ENCODE data around the gene PPME1.

PPME1 gene

DNA sequence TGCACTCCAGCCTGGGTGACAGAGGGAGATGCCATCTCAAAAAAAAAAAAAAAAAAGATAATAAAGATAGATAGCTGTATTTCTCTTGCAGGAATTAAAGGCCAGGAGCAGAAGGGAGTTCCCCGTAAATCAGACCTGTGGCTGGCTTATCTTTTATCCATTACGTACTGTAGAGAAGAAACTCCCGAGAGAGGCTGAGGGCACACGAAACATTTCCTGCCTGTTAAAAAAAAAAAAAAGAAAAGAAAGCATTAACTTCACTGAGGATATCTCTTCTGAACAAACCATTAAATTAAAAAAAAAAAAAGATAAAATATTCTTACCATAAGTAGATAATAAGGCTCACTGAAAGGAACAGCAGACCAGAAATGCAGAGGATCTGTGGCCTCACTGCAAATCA is 117.8 kb downstream of the PPME1 start:
- H3K27ac ChIP-seq = no peak overlapping the region
- TF ChIP-seq ZFX (IDR thresholded peaks at IDR 0.05; ENCODE audit: borderline replicate concordance) = no peak
- TF ChIP-seq, protein P1, sequence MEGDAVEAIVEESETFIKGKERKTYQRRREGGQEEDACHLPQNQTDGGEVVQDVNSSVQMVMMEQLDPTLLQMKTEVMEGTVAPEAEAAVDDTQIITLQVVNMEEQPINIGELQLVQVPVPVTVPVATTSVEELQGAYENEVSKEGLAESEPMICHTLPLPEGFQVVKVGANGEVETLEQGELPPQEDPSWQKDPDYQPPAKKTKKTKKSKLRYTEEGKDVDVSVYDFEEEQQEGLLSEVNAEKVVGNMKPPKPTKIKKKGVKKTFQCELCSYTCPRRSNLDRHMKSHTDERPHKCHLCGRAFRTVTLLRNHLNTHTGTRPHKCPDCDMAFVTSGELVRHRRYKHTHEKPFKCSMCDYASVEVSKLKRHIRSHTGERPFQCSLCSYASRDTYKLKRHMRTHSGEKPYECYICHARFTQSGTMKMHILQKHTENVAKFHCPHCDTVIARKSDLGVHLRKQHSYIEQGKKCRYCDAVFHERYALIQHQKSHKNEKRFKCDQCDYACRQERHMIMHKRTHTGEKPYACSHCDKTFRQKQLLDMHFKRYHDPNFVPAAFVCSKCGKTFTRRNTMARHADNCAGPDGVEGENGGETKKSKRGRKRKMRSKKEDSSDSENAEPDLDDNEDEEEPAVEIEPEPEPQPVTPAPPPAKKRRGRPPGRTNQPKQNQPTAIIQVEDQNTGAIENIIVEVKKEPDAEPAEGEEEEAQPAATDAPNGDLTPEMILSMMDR (IDR thresholded peaks at IDR 0.05) = no peak

DNA sequence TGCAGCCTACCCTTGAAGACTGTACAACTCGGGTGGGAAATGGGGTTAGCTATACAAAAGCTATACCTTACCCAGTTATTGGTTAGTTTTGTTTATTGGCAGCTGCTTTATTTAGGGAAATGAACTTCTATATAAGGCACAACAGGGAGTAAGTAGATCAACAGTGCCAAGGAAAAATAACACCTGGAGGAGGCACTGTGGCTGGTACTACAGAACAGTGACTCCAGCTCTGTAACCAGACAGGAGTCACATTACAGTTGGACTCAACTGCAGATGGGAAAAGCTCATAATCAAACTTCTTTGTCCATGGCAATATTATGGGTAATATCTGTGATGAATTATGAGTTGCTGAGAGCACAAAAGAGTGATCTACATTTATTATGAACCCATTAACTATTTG is 126.4 kb downstream of the PPME1 start:
- no peak for TF ChIP-seq ZFX (IDR thresholded peaks at IDR 0.05; ENCODE audit: borderline replicate concordance)
- TF ChIP-seq, protein P1 (IDR thresholded peaks at IDR 0.05) = no peak
- H3K27ac ChIP-seq = no peak overlapping the region

DNA sequence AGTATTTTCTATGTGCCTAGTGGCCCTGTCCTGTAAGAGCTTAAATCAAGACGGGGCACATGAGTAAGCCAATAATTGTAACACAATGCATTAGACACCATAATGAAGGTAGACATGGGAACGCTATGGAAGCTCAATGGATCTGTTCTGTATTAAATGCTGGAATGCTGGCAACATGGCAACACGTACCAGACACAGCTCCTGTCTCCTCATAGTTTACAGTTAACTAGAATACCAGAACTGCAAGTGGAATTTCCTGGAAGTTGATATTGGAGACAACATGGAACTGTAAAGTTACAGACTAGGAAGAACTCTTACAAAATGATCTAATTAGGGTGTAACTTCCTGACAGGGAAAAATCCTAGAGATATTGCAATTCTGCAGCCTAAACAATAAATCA is 127.9 kb downstream of the PPME1 start:
- no peak for TF ChIP-seq ZFX (IDR thresholded peaks at IDR 0.05; ENCODE audit: borderline replicate concordance)
- TF ChIP-seq, protein P1 (IDR thresholded peaks at IDR 0.05) = no peak
- no peak overlapping the region for H3K27ac ChIP-seq
